Upper lobe of right lung (tissue), 1 donor: ENCODE results near the gene RNASEH2A. TPM values are rescaled to one million over a fixed set of nuclear protein-coding genes. Genes with fewer than 3 reads are reported as not detected.

ENCODE experiments used
- ATAC-seq: fragments of 200-7000 bp; cut with Tn5 transposase; one replicate; pipeline ENCODE4 v1.9.1; 2020; ENCODE audit warnings: mild to moderate bottlenecking, moderate library complexity
- DNase-seq: peaks from one replicate; pipeline ENCODE4 v3.0.0-alpha.2; 2020
- H3K27ac ChIP-seq: fragments of 200-600 bp; one replicate; pipeline ENCODE4 v1.8.0; 2022
- H3K27me3 ChIP-seq: fragments of 200-600 bp; one replicate; pipeline ENCODE4 v1.8.0; 2022; ENCODE audit warnings: mild to moderate bottlenecking
- H3K36me3 ChIP-seq: fragments of 200-600 bp; one replicate; pipeline ENCODE4 v1.8.0; 2022
- H3K4me1 ChIP-seq: fragments of 200-600 bp; one replicate; pipeline ENCODE4 v1.8.0; 2022
- H3K4me3 ChIP-seq: fragments of 200-600 bp; one replicate; pipeline ENCODE4 v1.8.0; 2022; ENCODE audit warnings: mild to moderate bottlenecking
- H3K9me3 ChIP-seq: fragments of 200-600 bp; one replicate; pipeline ENCODE4 v1.8.0; 2022
- CTCF ChIP-seq: fragments of 200-600 bp; IDR thresholded peaks from one replicate; pipeline ENCODE4 v1.8.0; 2022; ENCODE audit warnings: antibody characterized with exemption
- intact Hi-C: fragments of 100-400 bp; cut with DNase I; formaldehyde crosslinking; loops from one replicate; pipeline ENCODE4 v1.11.0; 2022
- total RNA-seq: library from RNA; stranded (reverse); fragmentation: NEBNext Ultra II Directional; extraction: Animal tissue kit (Norgen Biotek cat#: 25700); gene quantifications from one replicate; pipeline ENCODE4 v1.2.1, GENCODE V29; 2021
- donor health status: DM: no; HTN: yes; CAD: no; lungs with severe emphysema.

RNASEH2A gene
- total RNA-seq, 1 donor from 2014 or later = 7.4 TPM

GRCh38 chr19:12799742-12800465 lies 6.5 kb upstream of the RNASEH2A start:
- TF ChIP-seq CTCF = no peak
- Histone ChIP-seq H3K27ac (no peak overlapping the region), H3K27me3 (no peaks in the 10 kb centered on the region), H3K9me3 (no peaks in the 10 kb centered on the region), H3K36me3 (peaks cover 18% of the 10 kb centered on the region), H3K4me3 (no peak overlapping the region), H3K4me1 (peaks cover 25% of the 10 kb centered on the region)
- intact Hi-C loops = no loop called here
- ATAC-seq (no peak), DNase-seq (no peak)

GRCh38 chr19:12800466-12800770 lies 6.0 kb upstream of the RNASEH2A start:
- intact Hi-C loops = no loop called here
- no peaks in the 10 kb centered on the region for H3K27me3 ChIP-seq
- H3K4me3 ChIP-seq = peak overlapping the region; percentile 90
- peaks cover 18% of the 10 kb centered on the region for H3K36me3 ChIP-seq
- TF ChIP-seq CTCF = no peak
- no peak overlapping the region for H3K27ac ChIP-seq
- DNase-seq (no peak), ATAC-seq (no peak)
- H3K9me3 ChIP-seq = no peaks in the 10 kb centered on the region
- peaks cover 25% of the 10 kb centered on the region for H3K4me1 ChIP-seq

- Histone ChIP-seq H3K36me3 (peaks cover 18% of the 10 kb centered on the region), H3K27ac (peak overlapping the region; percentile 68), H3K27me3 (no peaks in the 10 kb centered on the region), H3K9me3 (no peaks in the 10 kb centered on the region), H3K4me3 (peak overlapping the region; percentile 90), H3K4me1 (peaks cover 21% of the 10 kb centered on the region)
- intact Hi-C loops = no loop called here
- ATAC-seq (peak; percentile 26), DNase-seq (no peak)
- no peak for TF ChIP-seq CTCF
These were observed 5.4 kb upstream of the RNASEH2A start for GRCh38 chr19:12800923-12801465.

GRCh38 chr19:12801466-12802266 lies 4.7 kb upstream of the RNASEH2A start, which contains the start of the genes PRDX2 and THSD8:
PRDX2 (minus strand) TSS chr19:12801800; CDS start chr19:12801261, 539 bp downstream.
THSD8 (plus strand) TSS chr19:12802069; CDS start chr19:12802072, 3 bp downstream.
- TF ChIP-seq CTCF = no peak
- no peaks in the 10 kb centered on the region for H3K9me3 ChIP-seq
- peak within 1 kb of the TSS; percentile 68 for H3K27ac ChIP-seq
- DNase-seq (peak; percentile 92), ATAC-seq (peak; percentile 91)
- intact Hi-C loops = no loop called here
- peaks cover 16% of the 10 kb centered on the region for H3K4me1 ChIP-seq
- H3K36me3 ChIP-seq = peaks cover 18% of the 10 kb centered on the region
- no peaks in the 10 kb centered on the region for H3K27me3 ChIP-seq
- H3K4me3 ChIP-seq = peak within 1 kb of the TSS; percentile 90

GRCh38 chr19:12802267-12803106 lies 3.9 kb upstream of the RNASEH2A start:
- peaks cover 18% of the 10 kb centered on the region for H3K36me3 ChIP-seq
- ATAC-seq = no peak
- H3K9me3 ChIP-seq = no peaks in the 10 kb centered on the region
- intact Hi-C loops = no loop called here
- H3K27me3 ChIP-seq = no peaks in the 10 kb centered on the region
- no peak for DNase-seq
- peak overlapping the region; percentile 68 for H3K27ac ChIP-seq
- H3K4me3 ChIP-seq = peak overlapping the region; percentile 90
- peaks cover 22% of the 10 kb centered on the region for H3K4me1 ChIP-seq
- no peak for TF ChIP-seq CTCF
